ENCODE measurements around the gene PAQR4. TPM values are rescaled to one million over a fixed set of nuclear protein-coding genes. Genes with fewer than 3 reads are reported as not detected.

Gene PAQR4
- total RNA-seq, 4 donors from 2014 or later, result 4.7 to 19.2 (median 14.1) TPM

GRCh38 chr16:2962334-2963073 lies 6.6 kb upstream of the PAQR4 start:
- H3K4me1 ChIP-seq, result peaks cover 58% of the 10 kb centered on the region
- H3K9me3 ChIP-seq, result no peaks in the 10 kb centered on the region
- DNase-seq (ENCODE audit: low spot score in 2 of 2), result peak in 1 of 2 donors; percentile 60
- H3K27ac ChIP-seq, result no peak overlapping the region
- H3K4me3 ChIP-seq, result no peak overlapping the region
- no peak for TF ChIP-seq POLR2AphosphoS5 (IDR thresholded peaks at IDR 0.05)
- no peaks in the 10 kb centered on the region for H3K36me3 ChIP-seq
- 14% methylated on average over 1 of the region's 28 CpGs for WGBS
- H3K27me3 ChIP-seq, result peaks cover 86% of the 10 kb centered on the region

DNA sequence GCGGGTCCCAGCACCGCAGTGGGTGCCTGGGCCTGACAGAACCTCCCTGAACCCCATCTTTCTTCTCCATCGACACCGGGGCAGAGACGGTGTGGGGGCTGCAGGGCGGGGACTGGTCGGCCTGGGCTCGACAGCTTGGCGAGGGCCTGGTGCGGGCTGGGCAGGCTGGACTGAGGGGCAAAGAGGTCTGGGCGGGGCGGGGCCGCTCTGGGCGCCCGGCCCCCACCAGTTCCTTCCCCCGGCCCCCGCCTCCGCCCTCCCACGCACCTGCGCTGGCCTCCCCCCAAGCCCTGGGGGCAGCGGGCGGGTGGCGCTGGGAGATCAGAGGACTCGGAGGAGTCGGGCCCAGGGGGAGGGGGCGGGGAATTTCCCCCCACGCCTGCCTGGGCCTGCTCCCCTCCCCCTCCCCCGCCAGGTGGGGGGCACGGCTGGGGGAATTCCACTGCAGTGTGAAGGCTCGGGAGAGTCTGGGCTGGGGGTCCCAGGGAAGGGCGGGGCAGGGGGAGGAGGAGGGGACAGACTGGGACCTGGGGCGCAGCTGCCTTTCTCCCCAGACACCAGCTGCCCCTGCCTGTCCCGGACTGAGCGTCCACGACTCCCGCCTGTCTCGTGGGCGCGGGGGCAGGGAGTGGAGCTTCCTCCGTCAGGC lies 6.0 kb upstream of the PAQR4 start:
- no CpG with 5 or more reads among the region's 40 CpGs for WGBS
- H3K4me1 ChIP-seq, result peaks cover 65% of the 10 kb centered on the region
- peaks cover 85% of the 10 kb centered on the region for H3K27me3 ChIP-seq
- H3K9me3 ChIP-seq, result no peaks in the 10 kb centered on the region
- H3K36me3 ChIP-seq, result no peaks in the 10 kb centered on the region
- no peak overlapping the region for H3K27ac ChIP-seq
- peak overlapping the region; percentile 43 for H3K4me3 ChIP-seq
- DNase-seq (ENCODE audit: low spot score in 2 of 2), result peak in 1 of 2 donors; percentile 60
- no peak for TF ChIP-seq EP300 (IDR thresholded peaks at IDR 0.05)
- no peak for TF ChIP-seq POLR2AphosphoS5 (IDR thresholded peaks at IDR 0.05)
- no peak for TF ChIP-seq CTCF (IDR thresholded peaks at IDR 0.05)
- no peak for TF ChIP-seq POLR2A (IDR thresholded peaks at IDR 0.05)

GRCh38 chr16:2963723-2964474 lies 5.2 kb upstream of the PAQR4 start, which contains the start of gene KREMEN2:
Gene KREMEN2 (plus strand): TSS chr16:2964275. CDS start chr16:2964521, 246 bp downstream.
- H3K4me3 ChIP-seq, result peak within 1 kb of the TSS; percentile 43
- no CpG with 5 or more reads among the region's 60 CpGs for WGBS
- TF ChIP-seq EP300 (IDR thresholded peaks at IDR 0.05), result no peak
- no peak for TF ChIP-seq POLR2A (IDR thresholded peaks at IDR 0.05)
- TF ChIP-seq POLR2AphosphoS5 (IDR thresholded peaks at IDR 0.05), result no peak
- TF ChIP-seq CTCF (IDR thresholded peaks at IDR 0.05), result no peak
- H3K27ac ChIP-seq, result no peak within 1 kb of the TSS
- peaks cover 85% of the 10 kb centered on the region for H3K27me3 ChIP-seq
- no peaks in the 10 kb centered on the region for H3K9me3 ChIP-seq
- H3K36me3 ChIP-seq, result no peaks in the 10 kb centered on the region
- DNase-seq (ENCODE audit: low spot score in 2 of 2), result peak in 1 of 2 donors; percentile 67
- H3K4me1 ChIP-seq, result peaks cover 72% of the 10 kb centered on the region

- Histone ChIP-seq H3K4me1 (peaks cover 77% of the 10 kb centered on the region), H3K36me3 (no peaks in the 10 kb centered on the region), H3K4me3 (peak overlapping the region; percentile 43), H3K27ac (no peak overlapping the region), H3K27me3 (peaks cover 83% of the 10 kb centered on the region), H3K9me3 (no peaks in the 10 kb centered on the region)
- 6% methylated on average over 4 of the region's 68 CpGs for WGBS
- peak in 1 of 2 donors; percentile 60 for DNase-seq (ENCODE audit: low spot score in 2 of 2)
- TF ChIP-seq POLR2A (IDR thresholded peaks at IDR 0.05), result no peak
- TF ChIP-seq CTCF (IDR thresholded peaks at IDR 0.05), result no peak
- TF ChIP-seq POLR2AphosphoS5 (IDR thresholded peaks at IDR 0.05), result no peak
- no peak for TF ChIP-seq EP300 (IDR thresholded peaks at IDR 0.05)
Observed at GRCh38 chr16:2964475-2965336, 4.4 kb upstream of the PAQR4 start.
